ENCODE results near the gene XPC. TPM values are rescaled to one million over a fixed set of nuclear protein-coding genes. Genes with fewer than 3 reads are reported as not detected.

XPC gene
- total and polyA plus RNA-seq, 2 of the 8 experiments (the other 6 are each of a cell fraction or from before 2014, with no cell fraction given), result 8.8 to 27.3 TPM

GRCh38 chr3:14153663-14154062 lies 24.7 kb downstream of the XPC start:
- H2AK5ac ChIP-seq (ENCODE audit: low read depth, low read length), result no peak overlapping the region
- H3K23me2 ChIP-seq (ENCODE audit: low read depth, low read length), result no peaks in the 10 kb centered on the region; the same call in 1 of the 2 replicates
- FAIRE-seq (no peak), DNase-seq (ENCODE audit: low read depth in 1 of 2, low spot score in 2 of 2) (no peak)
- no peak overlapping the region for H4K8ac ChIP-seq (ENCODE audit: extremely low read depth, insufficient read depth, low read length)
- no peak overlapping the region for H3K4ac ChIP-seq (replicated peaks; ENCODE audit: insufficient read length, low read depth, low read length)
- H3K14ac ChIP-seq (ENCODE audit: insufficient read length), result no peak overlapping the region
- H3K27me3 ChIP-seq (replicated peaks in 1 of 4; ENCODE audit: control insufficient read depth in 3 of 4, extremely low read depth in 1 of 4, insufficient read depth in 3 of 4, low read length in 3 of 4), result no peaks in the 10 kb centered on the region
- H3K56ac ChIP-seq (replicated peaks; ENCODE audit: insufficient read length, low read depth, low read length), result no peak overlapping the region
- H3K79me2 ChIP-seq (ENCODE audit: control insufficient read depth in 1 of 2, insufficient read depth in 2 of 2, low read length in 2 of 2), result no peaks in the 10 kb centered on the region
- H2BK12ac ChIP-seq (ENCODE audit: low read depth, low read length), result no peak overlapping the region
- ChIA-PET POLR2A (ENCODE audit: partially characterized antibody) (interaction anchor here (1.3 kb wide), 1 partner anchor 25 kb away, joined by 4 read pairs; the partner anchor contains the start of genes LSM3 and XPC), CTCF (ENCODE audit: partially characterized antibody) (interaction anchor here (1.1 to 3.1 kb wide), 12 partner anchors 8 to 365 kb away, joined by 3 to 14 read pairs (median 6); no protein-coding TSS in a partner anchor)
- H2AFZ ChIP-seq (ENCODE audit: low read length), result no peak overlapping the region
- H3K9me3 ChIP-seq (ENCODE audit: insufficient read depth in 2 of 2, low read depth in 1 of 2, low read length in 1 of 2), result no peaks in the 10 kb centered on the region
- no peak overlapping the region for H4K5ac ChIP-seq (ENCODE audit: insufficient read length, low read depth, low read length)
- no peak overlapping the region for H3K4me3 ChIP-seq (ENCODE audit: extremely low read depth in 1 of 4, insufficient read depth in 2 of 4, low read depth in 3 of 4, low read length in 4 of 4)
- no peaks in the 10 kb centered on the region for H3K79me1 ChIP-seq (ENCODE audit: low read depth, low read length)
- no peak overlapping the region for H3K18ac ChIP-seq (ENCODE audit: extremely low read depth, low read length)
- peaks cover 0 to 2% (median under 1%) of the 10 kb centered on the region in 4 experiments; a peak in 3 of 7 replicates for H3K4me1 ChIP-seq (replicated peaks in 1 of 4; ENCODE audit: control insufficient read depth in 3 of 4, insufficient read depth in 4 of 4, low read length in 3 of 4)
- H3K27ac ChIP-seq (ENCODE audit: low read depth, low read length), result no peak overlapping the region
- no peak overlapping the region for H3K23ac ChIP-seq (ENCODE audit: insufficient read length)
- no peak overlapping the region for H2BK120ac ChIP-seq (replicated peaks; ENCODE audit: low read depth, low read length)
- H2BK20ac ChIP-seq (ENCODE audit: low read length), result no peak overlapping the region
- H3K36me3 ChIP-seq (ENCODE audit: control insufficient read depth in 2 of 4, insufficient read depth in 4 of 4, low read length in 3 of 4), result peaks cover 2 to 28% (median 16%) of the 10 kb centered on the region in 4 experiments; a peak in 6 of 8 replicates
- no peak overlapping the region for H2BK5ac ChIP-seq (ENCODE audit: low read depth, low read length)
- no peak overlapping the region for H4K91ac ChIP-seq (replicated peaks; ENCODE audit: insufficient read length, low read length)
- H3K4me2 ChIP-seq (ENCODE audit: insufficient read depth in 1 of 2, low read depth in 2 of 2, low read length in 2 of 2), result no peak overlapping the region
- no peak overlapping the region for H2BK15ac ChIP-seq (ENCODE audit: low read length)
- H3K9ac ChIP-seq (replicated peaks in 1 of 4; ENCODE audit: extremely low read depth in 1 of 4, low read depth in 3 of 4, low read length in 3 of 4), result no peak overlapping the region
- 84% methylated on average over 6 of the region's 6 CpGs; no CpG with 5 or more reads in 1 of the 2 experiments for WGBS, 2 experiments (ENCODE audit: extremely low coverage in 1 of 2, insufficient coverage in 1 of 2, insufficient read length in 1 of 2, insufficient replicate concordance in 2 of 2, low coverage in 1 of 2, low lambda C conversion rate in 2 of 2, missing lambda C conversion rate in 1 of 2)
- peaks cover 4 to 7% of the 10 kb centered on the region in 2 experiments for H4K20me1 ChIP-seq (replicated peaks in 1 of 2; ENCODE audit: control insufficient read depth in 1 of 2, insufficient read depth in 2 of 2, low read length in 2 of 2)
- TF ChIP-seq USF2 (IDR thresholded peaks at IDR 0.05; ENCODE audit: low read length), result no peak
- no peak for TF ChIP-seq POU5F1 (IDR thresholded peaks at IDR 0.05; ENCODE audit: low read depth, low read length)
- TF ChIP-seq TBP (IDR thresholded peaks at IDR 0.05; ENCODE audit: low read depth, low read length), result no peak
- TF ChIP-seq, protein P1, sequence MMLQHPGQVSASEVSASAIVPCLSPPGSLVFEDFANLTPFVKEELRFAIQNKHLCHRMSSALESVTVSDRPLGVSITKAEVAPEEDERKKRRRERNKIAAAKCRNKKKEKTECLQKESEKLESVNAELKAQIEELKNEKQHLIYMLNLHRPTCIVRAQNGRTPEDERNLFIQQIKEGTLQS (IDR thresholded peaks at IDR 0.05; ENCODE audit: insufficient read depth, low read depth, low read length), result no peak
- no peak for TF ChIP-seq SP4 (IDR thresholded peaks at IDR 0.05; ENCODE audit: low read length)
- no peak for TF ChIP-seq SP2 (IDR thresholded peaks at IDR 0.05; ENCODE audit: low read length)
- no peak for TF ChIP-seq BACH1 (IDR thresholded peaks at IDR 0.05; ENCODE audit: low read length)
- no peak for TF ChIP-seq EP300 (IDR thresholded peaks at IDR 0.05; ENCODE audit: borderline replicate concordance in 1 of 2, low read depth in 2 of 2, low read length in 2 of 2)
- no peak for TF ChIP-seq MAX (IDR thresholded peaks at IDR 0.05)
- TF ChIP-seq KDM1A (IDR thresholded peaks at IDR 0.05; ENCODE audit: borderline replicate concordance, low read length), result no peak
- TF ChIP-seq RNF2 (IDR thresholded peaks at IDR 0.05; ENCODE audit: borderline replicate concordance, low read depth, low read length, missing control alignments, poor library complexity, severe bottlenecking), result no peak

Measured in H1 (cell line).